WTC11 (cell line): ENCODE results near the gene ANP32B.

Source experiments
- ATF2 ChIP-seq: sonication (generic); formaldehyde crosslinking; IDR thresholded peaks from 2 replicates; pipeline ENCODE4 v1.8.1; 2022; ENCODE audit warnings: low read depth, missing genetic modification reagents, borderline replicate concordance
- CTCF ChIP-seq: fragments of 200-600 bp; IDR thresholded peaks from 2 replicates; pipeline ENCODE4 v1.8.0; 2022; ENCODE audit warnings: antibody characterized with exemption
- FOXJ3 ChIP-seq: sonication (generic); formaldehyde crosslinking; IDR thresholded peaks from 2 replicates; pipeline ENCODE4 v1.9.0; 2021; ENCODE audit warnings: missing genetic modification reagents, mild to moderate bottlenecking, borderline replicate concordance
- IRF1 ChIP-seq: sonication (generic); formaldehyde crosslinking; IDR thresholded peaks from 2 replicates; pipeline ENCODE4 v1.8.0; 2023; ENCODE audit warnings: missing genetic modification reagents
- NR2C2 ChIP-seq: sonication (generic); formaldehyde crosslinking; IDR thresholded peaks from 2 replicates; pipeline ENCODE4 v1.8.0; 2022; ENCODE audit warnings: mild to moderate bottlenecking, missing genetic modification reagents
- PRDM15 ChIP-seq: sonication (generic); formaldehyde crosslinking; IDR thresholded peaks from 2 replicates; pipeline ENCODE4 v1.8.0; 2022; ENCODE audit warnings: missing genetic modification reagents
- SMAD3 ChIP-seq: sonication (generic); formaldehyde crosslinking; IDR thresholded peaks from 2 replicates; pipeline ENCODE4 v1.8.0; 2022; ENCODE audit warnings: missing genetic modification reagents, mild to moderate bottlenecking, borderline replicate concordance

- TF ChIP-seq IRF1 (CRISPR knock-in tag) (no peak), ATF2 (CRISPR knock-in tag) (no peak), CTCF (no peak), FOXJ3 (CRISPR knock-in tag) (no peak), NR2C2 (CRISPR knock-in tag) (no peak), PRDM15 (no peak), SMAD3 (CRISPR knock-in tag) (no peak)
These were observed 71.3 kb downstream of the ANP32B start for GRCh38 chr9:98054376-98054951.
